Activated CD4-positive, alpha-beta T cell treated with anti-CD3 and anti-CD28 coated beads for 48 hours (primary cell): ENCODE data around the gene MAP2K3.

ENCODE experiments used
- DNase-seq: peaks from one replicate; pipeline ENCODE4 v3.0.0-alpha.2; 2020

MAP2K3 gene

DNA sequence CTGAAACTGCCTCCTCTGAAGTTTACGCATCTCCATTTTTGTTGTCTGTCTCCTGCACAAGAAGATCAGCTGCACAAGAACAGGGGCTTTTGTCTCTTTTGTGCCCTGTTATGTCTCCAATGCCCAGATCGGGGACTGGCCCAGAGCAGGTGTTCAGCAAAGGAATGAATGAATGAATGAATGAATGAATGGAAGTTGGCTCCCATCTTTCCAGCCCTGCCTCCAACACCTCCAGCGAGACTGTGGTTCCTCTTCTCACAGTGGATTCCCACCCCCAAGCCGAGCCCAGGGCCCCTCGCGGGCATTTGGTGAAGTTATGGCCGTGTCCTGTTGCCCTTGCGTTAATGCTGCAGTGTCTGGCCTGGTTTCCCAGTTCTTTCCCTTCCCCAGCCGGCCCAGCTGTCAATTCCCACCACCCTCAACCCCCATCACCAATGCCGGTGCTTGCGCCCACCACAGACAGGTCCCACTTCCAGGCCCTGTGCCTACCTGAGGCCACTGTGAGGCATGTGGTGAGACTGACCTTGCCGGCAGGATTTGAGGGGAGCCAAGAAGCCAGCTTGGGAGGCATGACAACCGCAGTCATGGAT is 70.4 kb downstream of the MAP2K3 start:
- DNase-seq = no peak

DNA sequence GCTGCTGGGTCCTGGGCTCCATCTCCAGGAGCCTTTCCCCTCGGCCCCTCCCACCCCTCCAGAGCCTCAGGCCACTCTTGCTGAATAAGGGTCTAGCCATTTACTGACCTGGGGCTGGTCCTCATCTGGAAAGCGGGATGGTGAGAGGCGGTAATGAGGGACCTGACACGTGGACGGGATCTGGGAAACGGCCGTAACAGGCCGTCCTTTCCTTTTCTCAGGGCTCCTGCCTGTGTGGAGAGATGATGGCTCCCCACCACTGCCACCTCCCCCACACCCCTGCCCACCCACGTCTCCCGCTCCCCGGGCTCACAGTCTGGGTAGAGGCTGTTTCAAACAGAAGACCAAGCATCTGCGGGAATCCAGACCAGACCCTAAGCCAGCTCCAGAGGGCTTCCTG is 71.1 kb downstream of the MAP2K3 start:
- no peak for DNase-seq

DNA sequence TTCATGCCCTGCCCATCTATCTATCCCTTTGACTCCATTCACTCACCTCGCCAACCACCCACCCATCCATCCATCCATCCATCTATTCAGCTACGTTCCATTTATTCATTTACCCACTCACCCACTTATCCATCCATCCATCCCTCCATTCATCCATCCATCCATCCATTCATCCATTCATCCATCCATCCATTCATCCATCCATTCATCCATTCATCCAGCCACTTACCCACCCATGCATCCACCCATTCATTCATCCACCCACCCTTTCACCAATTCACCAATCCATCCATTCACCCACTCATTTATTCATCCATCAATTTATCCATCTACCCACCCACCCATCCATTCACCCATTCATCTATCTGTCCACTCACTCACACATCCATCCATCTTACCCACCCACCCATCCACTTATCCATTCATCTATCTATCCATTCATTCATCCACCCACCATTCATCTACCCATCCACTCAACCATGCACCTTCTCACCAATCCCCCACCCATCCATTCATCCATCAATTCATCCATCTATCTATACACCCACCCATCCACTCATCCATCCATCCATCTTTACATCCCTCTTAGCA is 72.1 kb downstream of the MAP2K3 start:
- DNase-seq = no peak

DNA sequence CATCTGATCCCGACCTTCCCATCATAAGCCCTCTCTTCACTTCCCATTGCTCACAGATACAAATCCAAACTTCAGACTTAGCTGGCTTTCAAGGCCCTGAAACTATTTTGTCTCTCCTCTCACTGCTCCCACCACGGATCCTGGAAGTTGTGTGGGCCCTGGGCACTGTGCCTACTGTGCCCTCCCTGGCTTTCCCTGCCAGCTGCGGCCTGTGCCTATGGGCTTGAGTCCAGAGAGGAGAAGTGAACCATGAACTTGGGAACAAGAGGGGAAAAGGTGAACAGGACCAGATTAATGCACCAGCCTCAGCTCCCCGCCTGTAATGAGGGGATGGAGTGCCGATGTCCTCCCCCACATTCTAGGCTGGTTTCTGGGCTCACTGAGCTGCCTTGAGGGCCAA is 72.8 kb downstream of the MAP2K3 start:
- no peak for DNase-seq

DNA sequence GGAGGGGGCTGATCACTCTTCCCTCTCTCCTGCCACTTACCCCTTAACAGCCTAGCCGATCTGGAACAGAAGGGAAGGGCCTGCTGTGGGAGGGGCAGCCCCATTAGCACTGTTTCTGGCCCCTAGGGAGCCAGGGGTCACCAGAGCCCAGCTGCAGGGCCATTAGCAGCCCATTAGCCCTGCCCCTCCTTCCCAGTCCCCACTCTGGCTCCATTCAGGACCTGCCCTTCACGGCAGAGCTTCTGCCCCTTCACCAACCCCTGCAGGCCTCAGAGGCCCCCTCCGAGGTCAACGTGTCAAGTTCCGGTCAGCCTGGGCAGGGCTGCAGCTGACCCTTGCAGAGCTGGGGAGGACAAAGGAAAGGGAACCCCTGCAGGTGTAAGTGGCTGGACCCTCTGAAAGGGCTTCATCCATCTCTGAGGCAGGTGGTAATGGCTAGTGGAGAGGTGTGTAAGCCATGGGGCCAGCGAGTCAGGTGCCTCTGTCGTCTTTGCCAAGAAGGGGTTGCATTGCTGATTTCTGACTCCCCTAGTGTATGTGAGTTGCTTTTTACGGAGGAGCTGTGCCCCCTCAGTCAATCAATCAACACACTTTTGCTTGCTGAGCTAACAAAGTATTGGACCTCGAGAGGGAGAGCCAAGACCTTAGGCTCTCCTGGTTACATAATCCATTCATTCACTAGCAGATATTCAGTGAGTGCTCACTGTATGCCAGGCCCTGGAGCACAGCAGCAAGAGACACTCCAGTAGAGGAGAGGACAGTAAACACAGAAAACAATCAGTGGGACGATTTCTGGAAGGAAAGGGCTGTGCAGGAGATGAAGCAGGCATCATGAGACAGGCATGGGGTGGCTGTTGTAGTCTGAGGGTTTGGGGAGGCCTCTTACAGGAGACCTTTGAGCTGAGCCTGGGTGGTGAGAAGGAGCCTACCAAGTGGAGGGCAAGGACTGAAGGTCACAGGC is 73.5 kb downstream of the MAP2K3 start:
- no peak for DNase-seq

DNA sequence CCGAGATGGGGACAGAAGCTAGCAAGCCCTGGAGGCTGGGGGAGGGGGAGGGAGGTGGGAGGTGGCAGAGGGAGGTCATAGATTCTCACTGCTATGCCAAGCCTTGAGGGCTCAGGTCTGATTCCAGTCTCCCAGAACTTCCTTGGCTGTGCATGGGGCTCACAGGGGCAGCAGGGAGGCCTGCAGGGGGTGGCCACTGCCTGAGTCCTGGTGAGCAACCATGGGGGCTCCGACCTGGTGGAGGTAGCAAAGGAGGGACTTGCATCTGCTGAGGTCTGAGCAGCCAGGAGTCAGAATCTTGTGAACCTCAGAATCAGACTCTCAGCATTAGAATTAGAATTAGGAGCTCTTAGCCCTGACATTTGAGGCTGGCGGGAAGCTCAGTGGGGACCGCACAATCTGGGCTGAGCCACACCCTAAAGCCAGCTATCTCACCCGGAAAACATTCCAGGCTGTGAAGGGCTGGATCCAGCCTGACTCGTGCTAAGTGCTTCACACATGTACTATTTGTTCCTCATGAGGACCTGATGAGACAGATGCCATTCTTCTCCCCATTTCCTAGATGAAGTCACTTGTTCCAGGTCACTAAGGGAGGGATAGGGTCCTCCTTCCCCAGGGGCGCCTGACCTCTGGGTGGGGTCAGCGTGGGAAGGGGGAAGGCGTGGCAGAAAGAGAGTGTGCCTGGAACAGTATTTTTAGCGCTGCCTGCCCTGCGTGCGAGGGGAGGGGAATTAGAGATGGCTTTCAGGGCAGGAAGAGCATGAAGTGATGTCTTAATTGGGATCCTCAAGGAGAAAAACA is 74.4 kb downstream of the MAP2K3 start:
- DNase-seq = no peak

DNA sequence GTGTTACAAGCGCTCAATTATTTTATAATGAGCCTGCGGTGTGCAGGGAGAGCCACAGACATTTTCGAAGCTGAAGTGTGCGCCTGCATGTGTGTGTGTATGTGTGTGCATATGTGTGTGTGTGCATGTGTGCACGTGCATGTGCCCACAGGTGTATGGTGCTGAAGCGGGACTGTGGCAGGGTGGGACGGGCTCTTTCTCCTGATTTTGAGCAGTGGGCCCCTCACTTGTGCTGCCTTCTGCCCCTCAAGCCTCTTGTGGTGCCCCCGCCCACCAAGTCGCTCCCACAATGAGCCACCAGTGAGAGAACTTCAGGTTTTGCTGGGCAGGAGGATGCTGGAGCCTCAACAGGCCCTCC is 75.0 kb downstream of the MAP2K3 start:
- DNase-seq = no peak

DNA sequence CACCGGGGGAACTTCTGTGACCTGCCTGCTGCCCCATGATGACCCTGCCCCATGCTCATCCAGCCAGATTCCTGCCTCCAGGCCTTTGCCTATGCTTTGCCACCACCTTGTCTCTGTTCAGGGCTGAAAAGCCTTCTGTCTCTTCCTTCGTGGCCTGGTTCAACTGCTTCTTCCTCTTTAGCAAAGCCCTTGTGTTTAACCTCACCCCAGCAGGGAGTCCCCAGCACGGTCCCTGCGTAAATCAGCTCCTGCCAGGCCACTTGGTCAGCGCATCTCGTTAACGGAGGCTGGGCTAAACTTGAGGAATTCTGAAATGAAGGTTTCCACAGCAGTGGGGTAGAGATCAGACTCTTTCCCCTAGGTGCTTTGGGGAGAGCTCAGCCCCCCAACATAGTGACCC is 75.5 kb downstream of the MAP2K3 start:
- no peak for DNase-seq

DNA sequence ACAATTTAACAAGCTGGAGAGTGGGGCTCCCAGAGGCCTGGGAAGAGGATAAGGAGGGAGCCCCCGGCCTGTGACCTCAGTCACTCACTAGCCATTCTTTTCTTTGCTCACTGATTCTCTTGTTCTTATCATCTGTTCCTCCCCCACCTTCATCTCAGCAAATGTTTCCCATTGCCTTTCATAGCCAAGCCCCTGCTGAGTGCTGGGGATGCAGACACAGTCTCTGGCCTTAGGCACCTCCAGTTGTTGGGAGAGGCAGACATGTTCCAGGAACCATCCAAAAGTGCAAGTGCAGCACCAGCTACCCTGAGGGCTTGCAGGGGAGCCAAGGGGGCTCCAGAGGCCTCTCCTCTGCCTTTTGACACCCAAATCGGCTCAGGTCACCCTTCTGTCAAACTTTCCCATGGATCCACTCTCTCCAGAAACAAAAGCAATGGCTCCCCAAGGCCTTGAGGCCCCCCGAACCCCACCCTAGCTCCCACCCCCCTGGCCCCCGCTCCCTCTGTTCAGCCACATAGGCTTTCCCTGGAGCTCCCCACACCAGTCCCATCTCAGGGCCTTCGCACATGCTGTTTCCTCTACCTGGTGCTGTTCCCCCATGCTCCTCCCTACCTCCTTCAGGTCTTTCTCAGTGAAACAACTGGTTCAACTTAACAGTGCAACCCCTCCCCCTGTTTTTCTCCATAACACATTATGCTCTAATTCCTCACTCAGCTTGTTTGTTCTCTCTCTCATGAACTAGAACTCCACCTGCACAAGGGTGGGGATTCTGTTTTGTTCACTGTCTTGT is 76.7 kb downstream of the MAP2K3 start:
- no peak for DNase-seq

DNA sequence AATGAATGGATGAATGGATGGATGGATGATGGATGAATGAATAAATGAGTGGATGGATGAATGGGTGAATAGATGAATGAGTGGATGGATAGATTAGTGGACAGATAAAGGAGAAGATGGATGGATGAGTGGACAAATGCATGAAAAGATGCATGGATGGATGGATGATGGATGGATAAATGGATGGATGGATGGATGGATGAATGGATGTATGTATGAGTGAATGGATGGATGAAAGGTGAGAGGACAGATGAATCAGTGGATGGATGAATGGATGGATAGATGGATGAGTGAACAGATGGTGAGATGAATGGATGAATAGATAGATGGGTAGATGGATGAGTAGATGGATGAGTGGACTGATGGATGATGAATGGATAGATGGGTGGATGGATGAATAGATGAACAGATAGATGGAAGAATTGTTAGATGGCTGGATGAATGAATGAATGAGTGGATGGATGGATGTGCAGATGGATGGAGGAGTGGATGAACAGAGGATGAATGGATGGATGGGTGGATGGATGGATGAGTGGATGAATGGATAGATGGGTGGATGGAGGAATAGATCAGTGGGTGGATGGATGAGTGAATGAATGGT is 77.9 kb downstream of the MAP2K3 start:
- DNase-seq = no peak

DNA sequence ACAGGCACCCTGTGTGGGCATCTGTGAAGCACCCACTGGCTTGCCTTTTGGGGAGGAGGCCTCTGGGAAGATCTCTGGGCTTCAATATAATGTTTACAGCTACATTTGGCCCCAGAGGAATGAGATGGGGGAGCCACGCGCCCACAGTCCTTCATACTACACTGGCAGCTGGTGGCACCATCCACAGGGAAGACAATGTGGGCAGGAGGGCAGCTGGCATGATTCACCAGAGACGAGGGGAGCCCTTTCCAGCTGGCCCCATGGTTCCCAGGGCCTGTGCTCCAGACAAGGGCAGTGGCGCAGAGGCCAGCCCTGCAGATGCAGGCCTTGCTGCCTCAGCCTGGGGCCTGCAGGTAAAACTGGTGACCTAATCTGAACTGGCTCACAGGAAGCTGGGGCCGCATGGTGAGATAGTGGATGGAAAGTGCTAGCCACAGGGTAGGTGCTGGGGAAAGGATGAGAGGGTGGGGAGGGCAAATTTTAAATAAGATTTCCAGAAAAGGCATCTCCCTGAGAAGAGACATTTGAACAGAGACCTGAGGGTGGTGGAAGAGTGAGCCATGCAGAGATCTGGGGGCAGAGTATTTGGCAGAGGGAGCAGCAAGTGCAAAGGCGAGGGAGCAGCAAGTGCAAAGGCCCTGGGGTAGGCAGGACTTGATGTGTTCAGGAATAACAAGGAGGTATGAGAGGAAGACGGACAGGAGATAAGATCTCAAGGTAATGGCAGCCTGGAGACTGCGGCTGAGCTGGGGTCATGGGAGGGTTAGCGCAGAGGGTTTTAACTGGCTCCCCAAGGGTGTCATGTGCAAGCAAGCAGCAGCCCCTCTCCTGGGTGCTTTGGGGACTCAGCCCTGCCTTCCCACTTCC is 79.5 kb downstream of the MAP2K3 start:
- no peak for DNase-seq
